ENCODE measurements around the gene P4HA2. TPM values are rescaled to one million over a fixed set of nuclear protein-coding genes. Genes with fewer than 3 reads are reported as not detected.

Gene P4HA2
- total and polyA plus RNA-seq, 2 experiments from 2014 or later = 5.9 to 8.0 TPM

DNA sequence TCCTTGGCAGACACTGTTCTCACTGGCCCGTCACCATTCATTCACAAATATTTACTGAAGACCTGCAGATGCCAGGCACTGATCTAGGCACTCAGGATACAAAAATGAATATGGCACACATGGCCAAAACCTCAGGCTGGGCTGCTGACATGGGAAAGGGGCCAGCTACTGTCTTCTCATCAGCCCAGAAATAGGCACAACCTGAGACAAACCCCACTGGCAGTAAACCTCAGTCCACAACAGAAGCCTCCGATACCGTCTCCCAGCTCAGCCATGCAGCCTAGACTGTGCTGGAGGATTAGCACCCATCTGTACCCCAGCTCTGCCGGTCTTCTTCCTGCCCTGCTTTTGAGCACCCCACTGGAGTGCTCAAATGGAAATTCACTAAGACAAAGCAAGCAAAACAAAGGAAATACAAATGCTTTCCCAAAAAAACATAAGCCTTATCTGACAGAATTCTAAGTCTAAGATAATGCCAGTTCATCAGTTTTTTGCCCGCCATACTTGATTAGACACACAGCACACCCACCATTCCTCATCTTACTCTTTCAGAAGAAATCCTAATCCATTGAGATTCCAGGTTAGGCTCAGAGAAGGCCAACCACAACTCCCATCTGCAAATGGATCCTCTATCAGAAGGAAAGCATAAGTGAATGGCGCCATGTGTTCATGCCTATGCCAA lies 8.2 kb downstream of the P4HA2 start:
- Histone ChIP-seq H3K27me3 (ENCODE audit: insufficient read depth) (no peaks in the 10 kb centered on the region), H3F3A (replicated peaks; ENCODE audit: low read depth) (no peaks in the 10 kb centered on the region), H3K36me3 (ENCODE audit: insufficient read depth) (no peaks in the 10 kb centered on the region), H3K79me2 (replicated peaks; ENCODE audit: insufficient read depth) (no peaks in the 10 kb centered on the region), H4K20me1 (replicated peaks; ENCODE audit: insufficient read depth) (no peaks in the 10 kb centered on the region), H2AFZ (no peak overlapping the region), H3K4me3 (no peak overlapping the region), H3K27ac (ENCODE audit: low read depth) (no peak overlapping the region), H3K4me1 (ENCODE audit: insufficient read depth) (no peaks in the 10 kb centered on the region), H3K4me2 (no peak overlapping the region), H3K9me2 (ENCODE audit: insufficient read depth) (no peaks in the 10 kb centered on the region)
- no peaks in the 10 kb centered on the region for H3K36me3 Mint-ChIP-seq (ENCODE audit: low read depth)
- no peak overlapping the region for H3K27ac Mint-ChIP-seq
- no peaks in the 10 kb centered on the region; the same call in 2 of the 3 replicates for H3K4me1 Mint-ChIP-seq
- no peak for TF ChIP-seq NANOG (IDR thresholded peaks at IDR 0.05; ENCODE audit: borderline replicate concordance)
- no peak for TF ChIP-seq ZNF331 (CRISPR knock-in tag; IDR thresholded peaks at IDR 0.05; ENCODE audit: low read depth)
- TF ChIP-seq, protein P1, sequence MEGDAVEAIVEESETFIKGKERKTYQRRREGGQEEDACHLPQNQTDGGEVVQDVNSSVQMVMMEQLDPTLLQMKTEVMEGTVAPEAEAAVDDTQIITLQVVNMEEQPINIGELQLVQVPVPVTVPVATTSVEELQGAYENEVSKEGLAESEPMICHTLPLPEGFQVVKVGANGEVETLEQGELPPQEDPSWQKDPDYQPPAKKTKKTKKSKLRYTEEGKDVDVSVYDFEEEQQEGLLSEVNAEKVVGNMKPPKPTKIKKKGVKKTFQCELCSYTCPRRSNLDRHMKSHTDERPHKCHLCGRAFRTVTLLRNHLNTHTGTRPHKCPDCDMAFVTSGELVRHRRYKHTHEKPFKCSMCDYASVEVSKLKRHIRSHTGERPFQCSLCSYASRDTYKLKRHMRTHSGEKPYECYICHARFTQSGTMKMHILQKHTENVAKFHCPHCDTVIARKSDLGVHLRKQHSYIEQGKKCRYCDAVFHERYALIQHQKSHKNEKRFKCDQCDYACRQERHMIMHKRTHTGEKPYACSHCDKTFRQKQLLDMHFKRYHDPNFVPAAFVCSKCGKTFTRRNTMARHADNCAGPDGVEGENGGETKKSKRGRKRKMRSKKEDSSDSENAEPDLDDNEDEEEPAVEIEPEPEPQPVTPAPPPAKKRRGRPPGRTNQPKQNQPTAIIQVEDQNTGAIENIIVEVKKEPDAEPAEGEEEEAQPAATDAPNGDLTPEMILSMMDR (conservative IDR thresholded peaks at IDR 0.05; ENCODE audit: low read depth in 2 of 2) = no peak
- TF ChIP-seq EZH2 (IDR thresholded peaks at IDR 0.05; ENCODE audit: low read depth, unreplicated experiment) = no peak
- TF ChIP-seq, protein P2, sequence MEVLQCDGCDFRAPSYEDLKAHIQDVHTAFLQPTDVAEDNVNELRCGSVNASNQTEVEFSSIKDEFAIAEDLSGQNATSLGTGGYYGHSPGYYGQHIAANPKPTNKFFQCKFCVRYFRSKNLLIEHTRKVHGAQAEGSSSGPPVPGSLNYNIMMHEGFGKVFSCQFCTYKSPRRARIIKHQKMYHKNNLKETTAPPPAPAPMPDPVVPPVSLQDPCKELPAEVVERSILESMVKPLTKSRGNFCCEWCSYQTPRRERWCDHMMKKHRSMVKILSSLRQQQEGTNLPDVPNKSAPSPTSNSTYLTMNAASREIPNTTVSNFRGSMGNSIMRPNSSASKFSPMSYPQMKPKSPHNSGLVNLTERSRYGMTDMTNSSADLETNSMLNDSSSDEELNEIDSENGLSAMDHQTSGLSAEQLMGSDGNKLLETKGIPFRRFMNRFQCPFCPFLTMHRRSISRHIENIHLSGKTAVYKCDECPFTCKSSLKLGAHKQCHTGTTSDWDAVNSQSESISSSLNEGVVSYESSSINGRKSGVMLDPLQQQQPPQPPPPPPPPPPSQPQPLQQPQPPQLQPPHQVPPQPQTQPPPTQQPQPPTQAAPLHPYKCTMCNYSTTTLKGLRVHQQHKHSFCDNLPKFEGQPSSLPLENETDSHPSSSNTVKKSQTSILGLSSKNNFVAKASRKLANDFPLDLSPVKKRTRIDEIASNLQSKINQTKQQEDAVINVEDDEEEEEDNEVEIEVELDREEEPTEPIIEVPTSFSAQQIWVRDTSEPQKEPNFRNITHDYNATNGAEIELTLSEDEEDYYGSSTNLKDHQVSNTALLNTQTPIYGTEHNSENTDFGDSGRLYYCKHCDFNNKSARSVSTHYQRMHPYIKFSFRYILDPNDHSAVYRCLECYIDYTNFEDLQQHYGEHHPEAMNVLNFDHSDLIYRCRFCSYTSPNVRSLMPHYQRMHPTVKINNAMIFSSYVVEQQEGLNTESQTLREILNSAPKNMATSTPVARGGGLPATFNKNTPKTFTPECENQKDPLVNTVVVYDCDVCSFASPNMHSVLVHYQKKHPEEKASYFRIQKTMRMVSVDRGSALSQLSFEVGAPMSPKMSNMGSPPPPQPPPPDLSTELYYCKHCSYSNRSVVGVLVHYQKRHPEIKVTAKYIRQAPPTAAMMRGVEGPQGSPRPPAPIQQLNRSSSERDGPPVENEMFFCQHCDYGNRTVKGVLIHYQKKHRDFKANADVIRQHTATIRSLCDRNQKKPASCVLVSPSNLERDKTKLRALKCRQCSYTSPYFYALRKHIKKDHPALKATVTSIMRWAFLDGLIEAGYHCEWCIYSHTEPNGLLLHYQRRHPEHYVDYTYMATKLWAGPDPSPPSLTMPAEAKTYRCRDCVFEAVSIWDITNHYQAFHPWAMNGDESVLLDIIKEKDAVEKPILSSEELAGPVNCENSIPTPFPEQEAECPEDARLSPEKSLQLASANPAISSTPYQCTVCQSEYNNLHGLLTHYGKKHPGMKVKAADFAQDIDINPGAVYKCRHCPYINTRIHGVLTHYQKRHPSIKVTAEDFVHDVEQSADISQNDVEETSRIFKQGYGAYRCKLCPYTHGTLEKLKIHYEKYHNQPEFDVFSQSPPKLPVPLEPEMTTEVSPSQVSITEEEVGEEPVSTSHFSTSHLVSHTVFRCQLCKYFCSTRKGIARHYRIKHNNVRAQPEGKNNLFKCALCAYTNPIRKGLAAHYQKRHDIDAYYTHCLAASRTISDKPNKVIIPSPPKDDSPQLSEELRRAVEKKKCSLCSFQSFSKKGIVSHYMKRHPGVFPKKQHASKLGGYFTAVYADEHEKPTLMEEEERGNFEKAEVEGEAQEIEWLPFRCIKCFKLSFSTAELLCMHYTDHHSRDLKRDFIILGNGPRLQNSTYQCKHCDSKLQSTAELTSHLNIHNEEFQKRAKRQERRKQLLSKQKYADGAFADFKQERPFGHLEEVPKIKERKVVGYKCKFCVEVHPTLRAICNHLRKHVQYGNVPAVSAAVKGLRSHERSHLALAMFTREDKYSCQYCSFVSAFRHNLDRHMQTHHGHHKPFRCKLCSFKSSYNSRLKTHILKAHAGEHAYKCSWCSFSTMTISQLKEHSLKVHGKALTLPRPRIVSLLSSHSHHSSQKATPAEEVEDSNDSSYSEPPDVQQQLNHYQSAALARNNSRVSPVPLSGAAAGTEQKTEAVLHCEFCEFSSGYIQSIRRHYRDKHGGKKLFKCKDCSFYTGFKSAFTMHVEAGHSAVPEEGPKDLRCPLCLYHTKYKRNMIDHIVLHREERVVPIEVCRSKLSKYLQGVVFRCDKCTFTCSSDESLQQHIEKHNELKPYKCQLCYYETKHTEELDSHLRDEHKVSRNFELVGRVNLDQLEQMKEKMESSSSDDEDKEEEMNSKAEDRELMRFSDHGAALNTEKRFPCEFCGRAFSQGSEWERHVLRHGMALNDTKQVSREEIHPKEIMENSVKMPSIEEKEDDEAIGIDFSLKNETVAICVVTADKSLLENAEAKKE (CRISPR knock-in tag; IDR thresholded peaks at IDR 0.05) = no peak
- TF ChIP-seq STAT1 (IDR thresholded peaks at IDR 0.05; ENCODE audit: unreplicated experiment) = no peak
- no peak for TF ChIP-seq ZNF114 (CRISPR knock-in tag; IDR thresholded peaks at IDR 0.05)
- no peak for TF ChIP-seq JUNB (IDR thresholded peaks at IDR 0.05; ENCODE audit: unreplicated experiment)
- TF ChIP-seq CREB1 (CRISPR knock-in tag; IDR thresholded peaks at IDR 0.05; ENCODE audit: low read depth) = no peak
- TF ChIP-seq EZH2phosphoT487 (IDR thresholded peaks at IDR 0.05; ENCODE audit: unreplicated experiment) = no peak
- TF ChIP-seq, protein P3, sequence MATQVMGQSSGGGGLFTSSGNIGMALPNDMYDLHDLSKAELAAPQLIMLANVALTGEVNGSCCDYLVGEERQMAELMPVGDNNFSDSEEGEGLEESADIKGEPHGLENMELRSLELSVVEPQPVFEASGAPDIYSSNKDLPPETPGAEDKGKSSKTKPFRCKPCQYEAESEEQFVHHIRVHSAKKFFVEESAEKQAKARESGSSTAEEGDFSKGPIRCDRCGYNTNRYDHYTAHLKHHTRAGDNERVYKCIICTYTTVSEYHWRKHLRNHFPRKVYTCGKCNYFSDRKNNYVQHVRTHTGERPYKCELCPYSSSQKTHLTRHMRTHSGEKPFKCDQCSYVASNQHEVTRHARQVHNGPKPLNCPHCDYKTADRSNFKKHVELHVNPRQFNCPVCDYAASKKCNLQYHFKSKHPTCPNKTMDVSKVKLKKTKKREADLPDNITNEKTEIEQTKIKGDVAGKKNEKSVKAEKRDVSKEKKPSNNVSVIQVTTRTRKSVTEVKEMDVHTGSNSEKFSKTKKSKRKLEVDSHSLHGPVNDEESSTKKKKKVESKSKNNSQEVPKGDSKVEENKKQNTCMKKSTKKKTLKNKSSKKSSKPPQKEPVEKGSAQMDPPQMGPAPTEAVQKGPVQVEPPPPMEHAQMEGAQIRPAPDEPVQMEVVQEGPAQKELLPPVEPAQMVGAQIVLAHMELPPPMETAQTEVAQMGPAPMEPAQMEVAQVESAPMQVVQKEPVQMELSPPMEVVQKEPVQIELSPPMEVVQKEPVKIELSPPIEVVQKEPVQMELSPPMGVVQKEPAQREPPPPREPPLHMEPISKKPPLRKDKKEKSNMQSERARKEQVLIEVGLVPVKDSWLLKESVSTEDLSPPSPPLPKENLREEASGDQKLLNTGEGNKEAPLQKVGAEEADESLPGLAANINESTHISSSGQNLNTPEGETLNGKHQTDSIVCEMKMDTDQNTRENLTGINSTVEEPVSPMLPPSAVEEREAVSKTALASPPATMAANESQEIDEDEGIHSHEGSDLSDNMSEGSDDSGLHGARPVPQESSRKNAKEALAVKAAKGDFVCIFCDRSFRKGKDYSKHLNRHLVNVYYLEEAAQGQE (IDR thresholded peaks at IDR 0.05; ENCODE audit: unreplicated experiment) = no peak
- no peak for TF ChIP-seq POLR2AphosphoS5 (IDR thresholded peaks at IDR 0.05; ENCODE audit: low read depth)
- TF ChIP-seq, protein P4, sequence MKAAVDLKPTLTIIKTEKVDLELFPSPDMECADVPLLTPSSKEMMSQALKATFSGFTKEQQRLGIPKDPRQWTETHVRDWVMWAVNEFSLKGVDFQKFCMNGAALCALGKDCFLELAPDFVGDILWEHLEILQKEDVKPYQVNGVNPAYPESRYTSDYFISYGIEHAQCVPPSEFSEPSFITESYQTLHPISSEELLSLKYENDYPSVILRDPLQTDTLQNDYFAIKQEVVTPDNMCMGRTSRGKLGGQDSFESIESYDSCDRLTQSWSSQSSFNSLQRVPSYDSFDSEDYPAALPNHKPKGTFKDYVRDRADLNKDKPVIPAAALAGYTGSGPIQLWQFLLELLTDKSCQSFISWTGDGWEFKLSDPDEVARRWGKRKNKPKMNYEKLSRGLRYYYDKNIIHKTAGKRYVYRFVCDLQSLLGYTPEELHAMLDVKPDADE (IDR thresholded peaks at IDR 0.05) = no peak
- ATAC-seq = no peak
- peaks cover 5% of the 10 kb centered on the region for H3K27me3 Mint-ChIP-seq (ENCODE audit: insufficient read depth, low read depth, poor library complexity)
- no peak for DNase-seq (ENCODE audit: low spot score)
- no peak overlapping the region; the same call in 2 of the 3 replicates for H3K4me3 Mint-ChIP-seq
- no peaks in the 10 kb centered on the region for H3K9me3 Mint-ChIP-seq

Data from GM23338 (cell line).